Neural progenitor cell (in vitro differentiated cells): Measurements from ENCODE around the gene HBG1. TPM values are rescaled to one million over a fixed set of nuclear protein-coding genes. Genes with fewer than 3 reads are reported as not detected.

Experiments
- DNase-seq: peaks from one replicate; pipeline ENCODE4 v3.0.0-alpha.2; 2016; ENCODE audit warnings: low spot score
- H2AFZ ChIP-seq: fragments of 200-600 bp; sonication (generic); replicated peaks from 2 replicates; pipeline ENCODE4 v1.6.1; 2016; ENCODE audit warnings: antibody characterized with exemption
- H3F3A ChIP-seq: fragments of 200-600 bp; sonication (generic); 2 replicates; pipeline ENCODE4 v1.6.1; 2016; ENCODE audit warnings: antibody characterized with exemption, low read depth
- H3K27ac ChIP-seq: fragments of 200-600 bp; sonication (generic); 2 replicates; pipeline ENCODE4 v1.5.1; 2016; ENCODE audit warnings: mild to moderate bottlenecking
- H3K27me3 ChIP-seq: fragments of 200-600 bp; sonication (generic); 2 replicates; pipeline ENCODE4 v1.6.1; 2016; ENCODE audit warnings: mild to moderate bottlenecking, moderate library complexity
- H3K36me3 ChIP-seq: fragments of 200-600 bp; sonication (generic); 2 replicates; pipeline ENCODE4 v1.5.1; 2016
- H3K4me1 ChIP-seq: fragments of 200-600 bp; sonication (generic); 2 replicates; pipeline ENCODE4 v1.6.1; 2016; ENCODE audit warnings: mixed run types
- H3K4me2 ChIP-seq: fragments of 200-600 bp; sonication (generic); 2 replicates; pipeline ENCODE4 v1.6.1; 2016
- H3K4me3 ChIP-seq: fragments of 200-600 bp; sonication (generic); 2 replicates; pipeline ENCODE4 v1.5.1; 2016
- H3K79me2 ChIP-seq: fragments of 200-600 bp; sonication (generic); 2 replicates; pipeline ENCODE4 v1.6.1; 2016; ENCODE audit warnings: low read depth
- H3K9ac ChIP-seq: fragments of 200-600 bp; sonication (generic); 2 replicates; pipeline ENCODE4 v1.6.1; 2016
- H3K9me3 ChIP-seq: fragments of 200-600 bp; sonication (generic); 2 replicates; pipeline ENCODE4 v1.5.1; 2016; ENCODE audit warnings: low read depth
- H4K20me1 ChIP-seq: fragments of 200-600 bp; sonication (generic); 2 replicates; pipeline ENCODE4 v1.6.1; 2016; ENCODE audit warnings: low read depth
- H3K27ac Mint-ChIP-seq: 3 replicates; pipeline ENCODE4 v1.8.0; 2021; ENCODE audit warnings: mixed read lengths
- H3K27me3 Mint-ChIP-seq: 2 replicates; pipeline ENCODE4 v1.8.0; 2022; ENCODE audit warnings: low read depth, mild to moderate bottlenecking, inconsistent platforms, moderate library complexity, mixed read lengths; ENCODE audit not compliant: insufficient read depth
- H3K36me3 Mint-ChIP-seq: 3 replicates; pipeline ENCODE4 v1.8.0; 2021; ENCODE audit warnings: mixed read lengths
- H3K4me1 Mint-ChIP-seq: 3 replicates; pipeline ENCODE4 v1.8.0; 2021; ENCODE audit warnings: mixed read lengths
- H3K4me3 Mint-ChIP-seq: 3 replicates; pipeline ENCODE4 v1.8.0; 2021; ENCODE audit warnings: mild to moderate bottlenecking, moderate library complexity, mixed read lengths
- H3K9me3 Mint-ChIP-seq: 3 replicates; pipeline ENCODE4 v1.8.0; 2020; ENCODE audit warnings: mixed read lengths
- CTCF ChIP-seq: fragments of 200-600 bp; sonication (generic); IDR thresholded peaks from 2 replicates; pipeline ENCODE4 v1.5.1; 2017; ENCODE audit warnings: antibody characterized with exemption, mild to moderate bottlenecking
- EZH2 ChIP-seq: fragments of 200-600 bp; sonication (generic); IDR thresholded peaks from 2 replicates; pipeline ENCODE4 v1.6.1; 2017; ENCODE audit warnings: antibody characterized with exemption, mild to moderate bottlenecking, moderate library complexity
- EZH2phosphoT487 ChIP-seq: fragments of 200-600 bp; sonication (generic); IDR thresholded peaks from 2 replicates; pipeline ENCODE4 v1.6.1; 2017; ENCODE audit warnings: antibody characterized with exemption
- total RNA-seq: library from RNA; depleted of rRNA; stranded (reverse); fragments of >200 nt; gene quantifications from 2 replicates; pipeline ENCODE4 v1.2.3, GENCODE V29; 2015; ENCODE audit warnings: low replicate concordance

HBG1 gene
- total RNA-seq, 1 donor from 2014 or later = not detected

GRCh38 chr11:5275369-5276110, 25.9 kb upstream of the HBG1 start:
- DNase-seq = no peak
- no peaks in the 10 kb centered on the region for H3K79me2 ChIP-seq
- H3K4me2 ChIP-seq = no peak overlapping the region
- no peak overlapping the region for H3K9ac ChIP-seq
- no peak overlapping the region for H3K4me3 ChIP-seq
- H3K4me1 ChIP-seq = peaks cover 7% of the 10 kb centered on the region
- TF ChIP-seq EZH2 (no peak), CTCF (no peak), EZH2phosphoT487 (no peak)
- H4K20me1 ChIP-seq = no peaks in the 10 kb centered on the region
- H3K27me3 ChIP-seq = no peaks in the 10 kb centered on the region
- no peaks in the 10 kb centered on the region for H3F3A ChIP-seq
- no peaks in the 10 kb centered on the region for H3K27me3 Mint-ChIP-seq
- H3K27ac ChIP-seq = no peak overlapping the region
- no peaks in the 10 kb centered on the region for H3K9me3 ChIP-seq
- H3K27ac Mint-ChIP-seq = no peak overlapping the region
- no peaks in the 10 kb centered on the region for H3K36me3 Mint-ChIP-seq
- H3K4me1 Mint-ChIP-seq = peaks cover 4% of the 10 kb centered on the region
- H3K9me3 Mint-ChIP-seq = no peaks in the 10 kb centered on the region
- no peak overlapping the region for H3K4me3 Mint-ChIP-seq
- no peak overlapping the region for H2AFZ ChIP-seq
- H3K36me3 ChIP-seq = no peaks in the 10 kb centered on the region

DNA sequence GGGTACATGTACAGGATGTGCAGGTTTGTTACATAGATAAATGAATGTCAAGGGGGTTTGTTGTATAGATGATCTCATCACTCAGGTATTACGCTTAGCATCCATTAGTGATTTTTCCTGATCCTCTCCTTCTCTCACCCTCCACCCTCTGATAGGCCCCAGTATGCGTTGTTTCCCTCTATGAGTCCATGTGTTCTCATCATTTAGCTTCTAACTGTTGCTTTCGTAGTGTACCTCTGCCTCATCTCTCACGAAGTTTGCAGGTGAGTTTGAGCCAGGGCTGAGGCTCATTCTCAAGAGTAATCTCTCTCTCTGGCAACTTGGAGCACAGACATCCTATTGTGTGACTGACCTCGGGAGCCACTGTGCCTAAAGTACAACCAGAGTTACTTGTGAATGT, 24.7 kb upstream of the HBG1 start:
- Histone ChIP-seq H3K4me3 (no peak overlapping the region), H3K9ac (no peak overlapping the region), H4K20me1 (no peaks in the 10 kb centered on the region), H3K27ac (no peak overlapping the region), H3K27me3 (no peaks in the 10 kb centered on the region), H3K9me3 (no peaks in the 10 kb centered on the region), H2AFZ (no peak overlapping the region), H3K4me2 (no peak overlapping the region), H3K4me1 (peaks cover 9% of the 10 kb centered on the region), H3K79me2 (no peaks in the 10 kb centered on the region), H3K36me3 (no peaks in the 10 kb centered on the region), H3F3A (no peaks in the 10 kb centered on the region)
- Mint-ChIP-seq H3K27me3 (no peaks in the 10 kb centered on the region), H3K27ac (no peak overlapping the region), H3K4me3 (no peak overlapping the region), H3K36me3 (no peaks in the 10 kb centered on the region), H3K4me1 (peaks cover 3% of the 10 kb centered on the region), H3K9me3 (no peaks in the 10 kb centered on the region)
- DNase-seq = no peak
- no peak for TF ChIP-seq CTCF
- no peak for TF ChIP-seq EZH2
- no peak for TF ChIP-seq EZH2phosphoT487

- no peak for DNase-seq
- Histone ChIP-seq H3K27me3 (no peaks in the 10 kb centered on the region), H3K9ac (no peak overlapping the region), H3F3A (no peaks in the 10 kb centered on the region), H3K9me3 (no peaks in the 10 kb centered on the region), H3K27ac (no peak overlapping the region), H3K4me1 (peaks cover 9% of the 10 kb centered on the region), H4K20me1 (no peaks in the 10 kb centered on the region), H2AFZ (no peak overlapping the region), H3K79me2 (no peaks in the 10 kb centered on the region), H3K4me3 (no peak overlapping the region), H3K36me3 (no peaks in the 10 kb centered on the region), H3K4me2 (no peak overlapping the region)
- no peaks in the 10 kb centered on the region for H3K36me3 Mint-ChIP-seq
- H3K4me1 Mint-ChIP-seq = peaks cover 3% of the 10 kb centered on the region
- TF ChIP-seq EZH2phosphoT487 (no peak), CTCF (no peak), EZH2 (no peak)
- H3K27ac Mint-ChIP-seq = no peak overlapping the region
- H3K4me3 Mint-ChIP-seq = no peak overlapping the region
- peaks cover 8% of the 10 kb centered on the region for H3K27me3 Mint-ChIP-seq
- no peaks in the 10 kb centered on the region for H3K9me3 Mint-ChIP-seq
These were observed 22.8 kb upstream of the HBG1 start for GRCh38 chr11:5272395-5273017.
